Parathyroid adenoma (tissue), 2 donors: ENCODE measurements around the gene DDX17.

Experiments used
- H2AFZ ChIP-seq: fragments of 300-600 bp; sonication (generic); one replicate; pipeline ENCODE4 v1.7.0; 2017; ENCODE audit warnings: antibody characterized with exemption, mild to moderate bottlenecking
- H3K27ac ChIP-seq: fragments of 300-600 bp; sonication (generic); one replicate; pipeline ENCODE4 v1.7.0; 2017
- H3K27me3 ChIP-seq: fragments of 300-600 bp; sonication (generic); one replicate; pipeline ENCODE4 v1.7.0; 2017; ENCODE audit warnings: low read length; ENCODE audit not compliant: control insufficient read depth, insufficient read depth
- H3K36me3 ChIP-seq: fragments of 300-600 bp; sonication (generic); one replicate; pipeline ENCODE4 v1.7.0; 2017; ENCODE audit warnings: low read length; ENCODE audit not compliant: control insufficient read depth, insufficient read depth
- H3K4me1 ChIP-seq: fragments of 300-600 bp; sonication (generic); one replicate; pipeline ENCODE4 v1.7.0; 2017; ENCODE audit warnings: control low read depth
- H3K4me2 ChIP-seq: fragments of 300-600 bp; sonication (generic); one replicate; pipeline ENCODE4 v1.7.0; 2017; ENCODE audit warnings: low read length
- H3K4me3 ChIP-seq: fragments of 300-600 bp; sonication (generic); one replicate; pipeline ENCODE4 v1.7.0; 2017; ENCODE audit warnings: low read depth, low read length
- H3K79me2 ChIP-seq: fragments of 300-600 bp; sonication (generic); one replicate; pipeline ENCODE4 v1.7.0; 2017; ENCODE audit warnings: control low read depth
- H3K9ac ChIP-seq: fragments of 300-600 bp; sonication (generic); one replicate; pipeline ENCODE4 v1.7.0; 2017; ENCODE audit warnings: mild to moderate bottlenecking
- H3K9me3 ChIP-seq: fragments of 300-600 bp; sonication (generic); one replicate; pipeline ENCODE4 v1.7.0; 2017; ENCODE audit warnings: low read length; ENCODE audit not compliant: control insufficient read depth
- TF ChIP-seq, protein P1 (sequence below): fragments of 300-600 bp; sonication (generic); IDR thresholded peaks from one replicate; pipeline ENCODE4 v1.7.0; 2017; ENCODE audit warnings: antibody characterized with exemption, mild to moderate bottlenecking
- donor health status: primary hyperparathyroidism.

DDX17 gene

DNA sequence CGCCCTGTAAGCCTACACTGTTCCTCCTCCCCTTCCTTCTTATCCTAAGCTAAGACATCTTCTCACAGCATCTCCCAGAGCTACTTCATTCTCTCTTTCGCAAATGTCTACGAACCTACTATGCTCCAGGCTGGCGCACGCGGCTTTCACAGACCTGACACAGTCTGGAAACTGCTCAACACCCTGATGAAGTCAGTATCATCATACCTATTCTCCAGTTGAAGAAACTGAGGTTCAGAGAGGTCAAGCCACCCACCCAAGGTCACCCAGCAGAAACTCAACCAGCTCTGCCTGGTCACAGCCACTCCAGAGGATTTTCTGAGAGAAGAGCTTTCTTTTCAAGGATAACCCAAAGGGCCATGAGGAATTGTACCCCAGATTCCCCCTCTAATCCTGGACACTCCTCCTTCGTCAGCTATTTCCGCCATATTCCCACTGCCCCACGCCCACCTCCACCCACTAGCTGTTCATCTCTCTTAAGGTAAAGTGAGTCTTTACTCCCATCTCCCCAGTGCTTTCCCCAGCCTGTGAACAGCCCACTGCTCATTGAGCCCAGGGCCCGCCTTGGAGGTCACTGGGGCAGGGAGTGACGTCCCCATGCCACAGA is 52.9 kb downstream of the DDX17 start:
- no peak overlapping the region for H3K4me2 ChIP-seq
- H3K79me2 ChIP-seq: no peaks in the 10 kb centered on the region
- H3K27ac ChIP-seq: no peak overlapping the region
- TF ChIP-seq, protein P1, sequence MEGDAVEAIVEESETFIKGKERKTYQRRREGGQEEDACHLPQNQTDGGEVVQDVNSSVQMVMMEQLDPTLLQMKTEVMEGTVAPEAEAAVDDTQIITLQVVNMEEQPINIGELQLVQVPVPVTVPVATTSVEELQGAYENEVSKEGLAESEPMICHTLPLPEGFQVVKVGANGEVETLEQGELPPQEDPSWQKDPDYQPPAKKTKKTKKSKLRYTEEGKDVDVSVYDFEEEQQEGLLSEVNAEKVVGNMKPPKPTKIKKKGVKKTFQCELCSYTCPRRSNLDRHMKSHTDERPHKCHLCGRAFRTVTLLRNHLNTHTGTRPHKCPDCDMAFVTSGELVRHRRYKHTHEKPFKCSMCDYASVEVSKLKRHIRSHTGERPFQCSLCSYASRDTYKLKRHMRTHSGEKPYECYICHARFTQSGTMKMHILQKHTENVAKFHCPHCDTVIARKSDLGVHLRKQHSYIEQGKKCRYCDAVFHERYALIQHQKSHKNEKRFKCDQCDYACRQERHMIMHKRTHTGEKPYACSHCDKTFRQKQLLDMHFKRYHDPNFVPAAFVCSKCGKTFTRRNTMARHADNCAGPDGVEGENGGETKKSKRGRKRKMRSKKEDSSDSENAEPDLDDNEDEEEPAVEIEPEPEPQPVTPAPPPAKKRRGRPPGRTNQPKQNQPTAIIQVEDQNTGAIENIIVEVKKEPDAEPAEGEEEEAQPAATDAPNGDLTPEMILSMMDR: no peak
- no peaks in the 10 kb centered on the region for H3K9me3 ChIP-seq
- no peaks in the 10 kb centered on the region for H3K27me3 ChIP-seq
- H3K9ac ChIP-seq: no peak overlapping the region
- no peak overlapping the region for H3K4me3 ChIP-seq
- H3K36me3 ChIP-seq: no peaks in the 10 kb centered on the region
- H3K4me1 ChIP-seq: no peaks in the 10 kb centered on the region
- no peak overlapping the region for H2AFZ ChIP-seq

DNA sequence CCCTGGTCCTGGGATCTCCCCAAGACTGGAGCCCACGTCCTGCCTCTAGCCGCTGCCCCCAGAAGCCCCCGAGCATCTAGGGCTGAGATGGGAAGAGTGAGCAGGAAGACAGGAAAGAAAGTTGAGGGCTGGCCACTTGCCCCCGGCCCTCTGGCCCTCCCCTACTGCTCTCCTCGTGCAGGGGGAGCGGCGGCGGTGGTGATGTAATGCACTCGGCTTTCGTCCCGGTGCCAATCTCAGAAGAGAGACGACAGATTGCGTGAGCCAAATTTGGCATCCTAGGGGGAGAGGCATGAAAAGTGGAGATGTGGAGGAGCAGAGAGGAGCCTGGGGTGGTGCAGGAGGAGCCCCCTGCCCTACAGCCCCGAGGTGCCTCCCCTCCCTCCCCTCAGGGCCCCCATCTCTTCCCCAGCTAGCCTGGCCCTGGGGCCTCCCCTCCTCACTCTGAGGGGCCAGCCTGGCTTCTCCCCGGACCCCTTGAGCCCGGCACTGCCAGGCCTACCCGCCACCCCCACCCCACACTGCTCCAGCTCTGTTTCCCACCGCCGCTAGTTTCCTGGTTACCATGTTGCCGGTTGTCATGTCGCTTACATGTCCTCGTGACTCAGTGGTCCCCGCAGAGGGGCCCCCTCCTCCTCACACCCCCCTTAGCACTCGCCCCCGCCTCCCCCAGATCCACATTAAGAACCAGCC is 53.6 kb downstream of the DDX17 start:
- H3K27ac ChIP-seq: no peak overlapping the region

GRCh38 chr22:38451864-38452263 is 54.2 kb downstream of the DDX17 start:
- no peak overlapping the region for H3K9ac ChIP-seq
- H3K27ac ChIP-seq: no peak overlapping the region
- H3K79me2 ChIP-seq: no peaks in the 10 kb centered on the region
- H3K9me3 ChIP-seq: no peaks in the 10 kb centered on the region
- H3K27me3 ChIP-seq: no peaks in the 10 kb centered on the region
- H2AFZ ChIP-seq: no peak overlapping the region
- no peak overlapping the region for H3K4me3 ChIP-seq
- no peaks in the 10 kb centered on the region for H3K36me3 ChIP-seq
- no peak overlapping the region for H3K4me2 ChIP-seq
- TF ChIP-seq, protein P1: no peak
- no peaks in the 10 kb centered on the region for H3K4me1 ChIP-seq

More for the DNA sequence above, 53.6 kb downstream of the DDX17 start:
- Histone ChIP-seq H3K9me3 (no peaks in the 10 kb centered on the region), H3K27me3 (no peaks in the 10 kb centered on the region), H2AFZ (no peak overlapping the region), H3K4me3 (no peak overlapping the region), H3K4me2 (no peak overlapping the region), H3K36me3 (no peaks in the 10 kb centered on the region), H3K79me2 (no peaks in the 10 kb centered on the region), H3K9ac (no peak overlapping the region), H3K4me1 (no peaks in the 10 kb centered on the region)
- TF ChIP-seq, protein P1: no peak

DNA sequence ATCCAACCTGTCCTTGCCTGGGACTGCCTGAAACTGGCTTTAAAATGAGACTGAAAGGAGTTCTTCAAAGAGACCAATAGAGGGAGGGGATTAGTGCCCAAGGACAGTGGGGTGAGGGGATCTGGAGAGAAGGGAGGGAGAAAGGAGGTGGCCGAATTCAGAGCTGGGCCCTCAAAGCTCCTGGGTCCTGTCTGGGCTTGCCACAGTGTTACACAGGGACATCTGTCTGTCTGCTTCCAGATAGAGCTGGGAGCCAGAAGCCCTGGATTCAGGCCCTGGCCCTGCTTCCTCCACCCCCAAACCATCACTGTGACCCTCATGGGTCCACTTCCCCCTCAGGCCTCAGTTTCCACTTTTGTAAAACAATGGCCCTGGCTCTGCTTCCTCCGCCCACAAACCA is 54.7 kb downstream of the DDX17 start:
- no peak overlapping the region for H3K4me2 ChIP-seq
- H3K27ac ChIP-seq: no peak overlapping the region
- H3K4me3 ChIP-seq: no peak overlapping the region
- no peak overlapping the region for H2AFZ ChIP-seq
- TF ChIP-seq, protein P1: no peak
- no peaks in the 10 kb centered on the region for H3K27me3 ChIP-seq
- no peaks in the 10 kb centered on the region for H3K36me3 ChIP-seq
- no peak overlapping the region for H3K9ac ChIP-seq
- H3K9me3 ChIP-seq: no peaks in the 10 kb centered on the region
- no peaks in the 10 kb centered on the region for H3K79me2 ChIP-seq
- H3K4me1 ChIP-seq: no peaks in the 10 kb centered on the region
